K562 (cell line): ENCODE measurements around the gene CYS1. TPM values are rescaled to one million over a fixed set of nuclear protein-coding genes. Genes with fewer than 3 reads are reported as not detected.

Experiments used
- CREB3 ChIP-seq: fragments of 450-650 bp; conservative IDR thresholded peaks from 2 replicates; pipeline ENCODE4 v1.6.1; 2016; ENCODE audit warnings: missing genetic modification characterization, low read depth, mild to moderate bottlenecking, missing compliant biosample characterization, moderate library complexity
- ELK1 ChIP-seq: sonication (generic); formaldehyde crosslinking; IDR thresholded peaks from 2 replicates; pipeline ENCODE4 v1.8.1; 2022; ENCODE audit warnings: missing genetic modification reagents
- KAT2B ChIP-seq: IDR thresholded peaks from one replicate; pipeline ENCODE4 v1.6.1; 2012; ENCODE audit warnings: low read depth, mild to moderate bottlenecking, control low read depth, inconsistent platforms, low read length, moderate library complexity
- MNT ChIP-seq, 2 experiments: fragments of 450-650 bp; conservative IDR thresholded peaks; 2 replicates each; pipeline ENCODE4 v1.6.1; 2017; ENCODE audit warnings: mild to moderate bottlenecking in 2 of 2, moderate library complexity in 2 of 2
- PHF8 ChIP-seq: fragments of 200-600 bp; sonication (generic); IDR thresholded peaks from 2 replicates; pipeline ENCODE4 v1.6.1; 2012; ENCODE audit warnings: mixed run types, mild to moderate bottlenecking, inconsistent platforms, low read length, moderate library complexity, borderline replicate concordance
- PPARD ChIP-seq: fragments of 250-450 bp; sonication (Bioruptor Pico); IDR thresholded peaks from 2 replicates; pipeline ENCODE4 v1.8.0; 2022; ENCODE audit warnings: inconsistent platforms, mild to moderate bottlenecking, moderate library complexity
- SAP30 ChIP-seq: fragments of 200-600 bp; sonication (generic); IDR thresholded peaks from 2 replicates; pipeline ENCODE4 v1.6.1; 2012; ENCODE audit warnings: borderline replicate concordance, low read depth, mild to moderate bottlenecking, moderate library complexity, low read length, control low read depth, inconsistent platforms; ENCODE audit not compliant: insufficient read depth, poor library complexity, severe bottlenecking
- SMARCE1 ChIP-seq: fragments of 450-650 bp; IDR thresholded peaks from 2 replicates; pipeline ENCODE4 v1.7.1; 2016; ENCODE audit warnings: mild to moderate bottlenecking
- SNRNP70 ChIP-seq: fragments of 200-400 bp; formaldehyde crosslinking; optimal IDR thresholded peaks from 2 replicates; pipeline ENCODE3; 2017; ENCODE audit warnings: low read depth, low read length
- TSC22D4 ChIP-seq: fragments of 450-650 bp; IDR thresholded peaks from 2 replicates; pipeline ENCODE4 v1.6.1; 2016; ENCODE audit warnings: missing genetic modification characterization, missing biosample characterization, control low read depth
- ZNF239 ChIP-seq: fragments of 250-450 bp; sonication (Bioruptor Pico); IDR thresholded peaks from 2 replicates; pipeline ENCODE4 v1.4.0; 2020; ENCODE audit warnings: mild to moderate bottlenecking
- ZNF280B ChIP-seq: fragments of 250-450 bp; sonication (Bioruptor Pico); IDR thresholded peaks from 2 replicates; pipeline ENCODE4 v1.5.1; 2021; ENCODE audit warnings: mild to moderate bottlenecking
- polyA plus RNA-seq, 8 experiments: library from polyadenylated mRNA; depleted of rRNA in 4 of 8; stranded (reverse) in 5 of 8; unstranded in 3 of 8; fragments of >200 nt; fragmentation: Nextera tagmentation in 2 of 8; fragmentation: Illumina TruSeq in 1 of 8; extraction: Ambion mirVana in 2 of 8; extraction: Trizol in 1 of 8; gene quantifications; 2 replicates each; pipeline versions ENCODE4 v1.2.1 to v1.2.3, GENCODE V29; 2011 to 2014; ENCODE audit warnings: inconsistent platforms in 1 of 8, missing spikeins in 1 of 8
- total RNA-seq, 7 experiments: library from RNA; depleted of rRNA in 6 of 7; stranded (reverse); fragments of >200 nt in 6 of 7; fragmentation: Illumina TruSeq in 2 of 7; extraction: Trizol in 2 of 7; gene quantifications; 2 replicates each; pipeline versions ENCODE4 v1.2.1 to v1.2.3, GENCODE V29; 2011 to 2021; ENCODE audit warnings: low replicate concordance in 1 of 7

The CYS1 gene
- total and polyA plus RNA-seq, 9 of the 15 experiments (the other 6 are each of a cell fraction or from before 2014, with no cell fraction given) = 0.11 to 0.13 TPM; not detected in 7

GRCh38 chr2:10122500-10123280, 42.5 kb upstream of the CYS1 start, which contains the start of gene RRM2 (continued):
- no peak for TF ChIP-seq CREB3
- TF ChIP-seq ZNF239 (CRISPR knock-in tag) = no peak
- no peak for TF ChIP-seq ELK1 (CRISPR knock-in tag)
- peak; percentile 100 for TF ChIP-seq SAP30
- TF ChIP-seq SMARCE1 = no peak
- TF ChIP-seq PPARD (CRISPR knock-in tag) = no peak
- no peak for TF ChIP-seq KAT2B
- TF ChIP-seq PHF8 = peak; percentile 74; the same call in 1 of the 2 replicates
- TF ChIP-seq SNRNP70 = no peak
- no peak for TF ChIP-seq ZNF280B (CRISPR knock-in tag)
- TF ChIP-seq TSC22D4 (tag) = no peak
- peak; percentile 65 to 89 for TF ChIP-seq MNT (conservative IDR thresholded peaks at IDR 0.05)
